ENCODE results near the gene HOXA3. TPM values are rescaled to one million over a fixed set of nuclear protein-coding genes. Genes with fewer than 3 reads are reported as not detected.
A peak's percentile ranks its signal among the peaks of the same experiment; 100 is the strongest.

HOXA3 gene
- total RNA-seq, 4 donors from 2014 or later = 3.6 to 8.7 (median 6.6) TPM

- Histone ChIP-seq H3K27me3 (peaks cover 44 to 100% (median 91%) of the 10 kb centered on the region in 4 donors), H3K27ac (no peak overlapping the region), H3K36me3 (no peaks in the 10 kb centered on the region), H3K9me3 (no peaks in the 10 kb centered on the region), H3K4me3 (peak overlapping the region in 2 of 4 donors; percentile 25 to 40), H3K4me1 (peaks cover 49 to 69% (median 52%) of the 10 kb centered on the region in 3 donors)
- WGBS, 2 donors = 10 to 12% methylated on average over 22 to 28 of the region's 49 CpGs
- no peak for TF ChIP-seq POLR2A (IDR thresholded peaks at IDR 0.05)
- TF ChIP-seq CTCF (IDR thresholded peaks at IDR 0.05) = no peak
- DNase-seq = no peak
- intact Hi-C loops (cut with DNase I) = no loop called here
Measured at GRCh38 chr7:27188386-27189294, 36.3 kb upstream of the HOXA3 start.

GRCh38 chr7:27187475-27188385 is 35.3 kb upstream of the HOXA3 start:
- TF ChIP-seq CTCF (IDR thresholded peaks at IDR 0.05) = no peak
- TF ChIP-seq POLR2A (IDR thresholded peaks at IDR 0.05) = no peak
- H3K36me3 ChIP-seq = no peaks in the 10 kb centered on the region
- 9 to 10% methylated on average over 32 of the region's 46 CpGs for WGBS, 2 donors
- H3K27ac ChIP-seq = no peak overlapping the region
- H3K4me1 ChIP-seq = peaks cover 42 to 69% (median 54%) of the 10 kb centered on the region in 3 donors
- DNase-seq = no peak
- peak overlapping the region in 1 of 4 donors; percentile 40 for H3K4me3 ChIP-seq
- peaks cover 52 to 100% (median 91%) of the 10 kb centered on the region in 4 donors for H3K27me3 ChIP-seq
- intact Hi-C loops (cut with DNase I) = no loop called here
- no peaks in the 10 kb centered on the region for H3K9me3 ChIP-seq

GRCh38 chr7:27186668-27187474 is 34.5 kb upstream of the HOXA3 start:
- intact Hi-C loops (cut with DNase I) = no loop called here
- Histone ChIP-seq H3K4me1 (peaks cover 34 to 61% (median 48%) of the 10 kb centered on the region in 3 donors), H3K36me3 (no peaks in the 10 kb centered on the region), H3K9me3 (no peaks in the 10 kb centered on the region), H3K27me3 (peaks cover 55 to 100% (median 93%) of the 10 kb centered on the region in 4 donors), H3K4me3 (no peak overlapping the region), H3K27ac (no peak overlapping the region)
- 34 to 40% methylated on average over 4 of the region's 4 CpGs for WGBS, 2 donors
- TF ChIP-seq POLR2A (IDR thresholded peaks at IDR 0.05) (no peak), CTCF (IDR thresholded peaks at IDR 0.05) (no peak)
- no peak for DNase-seq

- H3K27me3 ChIP-seq = peaks cover 57 to 100% (median 89%) of the 10 kb centered on the region in 4 donors
- no peaks in the 10 kb centered on the region for H3K36me3 ChIP-seq
- intact Hi-C loops (cut with DNase I) = no loop called here
- TF ChIP-seq POLR2A (IDR thresholded peaks at IDR 0.05) (no peak), CTCF (IDR thresholded peaks at IDR 0.05) (no peak)
- H3K4me1 ChIP-seq = peaks cover 31 to 60% (median 47%) of the 10 kb centered on the region in 3 donors
- no peaks in the 10 kb centered on the region for H3K9me3 ChIP-seq
- no peak overlapping the region for H3K27ac ChIP-seq
- WGBS, 2 donors = 13 to 15% methylated on average over 15 to 17 of the region's 24 CpGs
- DNase-seq = no peak
- H3K4me3 ChIP-seq = no peak overlapping the region
Measured at GRCh38 chr7:27185854-27186667, 33.7 kb upstream of the HOXA3 start.

Measured in esophagus squamous epithelium (tissue), 5 donors.